GM18951 (cell line): ENCODE measurements around the gene EBPL.
A peak's percentile ranks its signal among the peaks of the same experiment; 100 is the strongest.

Source experiments
- POLR2A ChIP-seq: IDR thresholded peaks from 4 replicates; pipeline ENCODE4 v1.6.1; 2011; ENCODE audit warnings: mild to moderate bottlenecking; ENCODE audit not compliant: insufficient read length, insufficient read depth; ENCODE audit errors: extremely low read depth
- in situ Hi-C: fragments of 300-500 bp; cut with MboI; formaldehyde crosslinking; loops from one replicate; pipeline ENCODE4 v1.12.0; 2022; ENCODE audit warnings: low sequenced_read_pairs, mixed read lengths, inconsistent platforms; ENCODE audit not compliant: unreplicated experiment

Gene EBPL

GRCh38 chr13:49622174-49622946 is 68.9 kb downstream of the EBPL start:
- no peak for TF ChIP-seq POLR2A
- in situ Hi-C loops = no loop called here

- in situ Hi-C loops = no loop called here
- peak; percentile 44 for TF ChIP-seq POLR2A
Measured at GRCh38 chr13:49620170-49620621, 71.1 kb downstream of the EBPL start.

DNA sequence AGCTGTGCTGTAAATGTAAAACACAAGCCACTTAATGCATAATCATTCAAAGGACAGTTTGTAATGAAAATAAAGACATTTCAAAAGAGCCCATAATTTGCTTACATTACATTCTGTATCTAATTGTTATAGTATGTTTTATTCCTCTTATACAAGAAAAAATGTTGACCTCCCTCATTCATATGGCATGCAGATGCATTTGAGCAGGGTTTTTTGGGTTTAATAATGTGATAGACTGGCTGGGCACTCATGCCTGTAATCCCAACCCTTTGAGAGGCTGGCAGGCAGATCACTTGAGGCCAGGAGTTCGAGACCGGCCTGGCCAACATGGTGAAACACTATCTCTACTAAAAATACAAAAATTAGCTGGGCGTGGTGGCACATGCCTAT is 74.6 kb downstream of the EBPL start:
- in situ Hi-C loops = loop anchor here (10.0 kb wide), 1 partner anchor 312 kb away; no protein-coding TSS in a partner anchor
- TF ChIP-seq POLR2A = no peak

DNA sequence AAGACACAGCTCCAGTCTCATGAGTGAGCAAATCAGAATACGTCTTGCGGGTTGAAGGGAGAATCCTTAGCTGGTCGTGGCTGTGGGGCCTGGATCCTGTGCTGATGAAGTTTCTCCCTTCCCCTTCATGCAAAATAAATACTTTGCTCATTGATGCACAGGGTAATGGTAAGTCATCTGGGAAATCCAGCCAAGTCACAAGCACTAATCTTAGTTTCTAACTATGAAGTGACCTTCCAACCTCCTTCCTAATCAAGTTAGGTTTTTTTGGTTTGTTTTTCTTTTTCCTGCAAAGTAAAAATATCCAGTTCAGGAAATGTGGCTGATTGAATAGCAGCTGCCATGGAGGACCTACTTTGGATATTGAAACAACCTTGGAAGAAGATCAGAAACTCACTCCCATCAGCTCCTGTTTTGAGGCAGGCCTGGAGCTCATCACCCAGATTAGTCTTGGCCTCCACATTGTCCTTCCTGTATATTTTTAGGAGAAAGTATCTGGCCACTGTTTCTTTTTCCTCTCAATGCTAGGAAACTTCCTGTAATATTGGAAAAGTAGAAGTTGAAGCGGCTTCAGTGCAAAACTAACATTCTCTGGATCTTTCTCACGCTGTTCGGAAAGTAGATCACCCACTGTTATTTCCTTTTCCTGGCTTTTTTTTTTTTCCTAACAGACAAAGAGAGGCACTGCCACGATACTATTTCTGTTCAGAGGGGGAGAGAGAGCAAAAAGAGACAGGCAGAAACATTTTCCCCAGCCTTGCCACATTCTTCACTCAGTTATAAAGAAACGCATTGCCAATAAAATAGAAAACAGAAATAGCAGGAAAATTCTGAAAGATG is 75.2 kb downstream of the EBPL start:
- in situ Hi-C loops = loop anchor here (10.0 kb wide), 1 partner anchor 311 kb away; no protein-coding TSS in a partner anchor
- TF ChIP-seq POLR2A = no peak

GRCh38 chr13:49612042-49612441 is 79.2 kb downstream of the EBPL start:
- in situ Hi-C loops = loop anchor here (10.0 kb wide), 1 partner anchor 307 kb away; no protein-coding TSS in a partner anchor
